Lower lobe of right lung (tissue), 2 donors: Measurements from ENCODE around the gene HEATR5A. TPM values are rescaled to one million over a fixed set of nuclear protein-coding genes. Genes with fewer than 3 reads are reported as not detected.
A peak's percentile ranks its signal among the peaks of the same experiment; 100 is the strongest.

Source experiments
- ATAC-seq, 2 donors: fragments of 200-7000 bp; cut with Tn5 transposase; one replicate each; pipeline ENCODE4 v1.9.1; 2020 to 2022; ENCODE audit warnings: mild to moderate bottlenecking in 2 of 2, moderate library complexity in 2 of 2
- DNase-seq: peaks from one replicate; pipeline ENCODE4 v3.0.0-alpha.2; 2020
- H3K27ac ChIP-seq: fragments of 200-600 bp; one replicate; pipeline ENCODE4 v1.8.0; 2022
- H3K27me3 ChIP-seq: fragments of 200-600 bp; one replicate; pipeline ENCODE4 v1.8.0; 2022; ENCODE audit warnings: low read depth
- H3K36me3 ChIP-seq: fragments of 200-600 bp; one replicate; pipeline ENCODE4 v1.8.0; 2022; ENCODE audit warnings: mild to moderate bottlenecking
- H3K4me1 ChIP-seq: fragments of 200-600 bp; one replicate; pipeline ENCODE4 v1.8.0; 2022
- H3K4me3 ChIP-seq: fragments of 200-600 bp; one replicate; pipeline ENCODE4 v1.8.0; 2022; ENCODE audit warnings: mild to moderate bottlenecking
- H3K9me3 ChIP-seq: fragments of 200-600 bp; one replicate; pipeline ENCODE4 v1.8.0; 2022
- intact Hi-C: fragments of 100-400 bp; cut with DNase I; formaldehyde crosslinking; loops from one replicate; pipeline ENCODE4 v1.11.0; 2022
- total RNA-seq: library from RNA; stranded (reverse); fragmentation: NEBNext Ultra II Directional; extraction: Animal tissue kit (Norgen Biotek cat#: 25700); gene quantifications from one replicate; pipeline ENCODE4 v1.2.1, GENCODE V29; 2021
- TF ChIP-seq, protein P1 (sequence below): fragments of 200-600 bp; IDR thresholded peaks from one replicate; pipeline ENCODE4 v1.8.0; 2022; ENCODE audit warnings: antibody characterized with exemption, mild to moderate bottlenecking
- donor health status: DM: no; HTN: yes; CAD: no; lungs with severe emphysema.

Gene HEATR5A
- total RNA-seq, 1 donor from 2014 or later = 41.6 TPM

DNA sequence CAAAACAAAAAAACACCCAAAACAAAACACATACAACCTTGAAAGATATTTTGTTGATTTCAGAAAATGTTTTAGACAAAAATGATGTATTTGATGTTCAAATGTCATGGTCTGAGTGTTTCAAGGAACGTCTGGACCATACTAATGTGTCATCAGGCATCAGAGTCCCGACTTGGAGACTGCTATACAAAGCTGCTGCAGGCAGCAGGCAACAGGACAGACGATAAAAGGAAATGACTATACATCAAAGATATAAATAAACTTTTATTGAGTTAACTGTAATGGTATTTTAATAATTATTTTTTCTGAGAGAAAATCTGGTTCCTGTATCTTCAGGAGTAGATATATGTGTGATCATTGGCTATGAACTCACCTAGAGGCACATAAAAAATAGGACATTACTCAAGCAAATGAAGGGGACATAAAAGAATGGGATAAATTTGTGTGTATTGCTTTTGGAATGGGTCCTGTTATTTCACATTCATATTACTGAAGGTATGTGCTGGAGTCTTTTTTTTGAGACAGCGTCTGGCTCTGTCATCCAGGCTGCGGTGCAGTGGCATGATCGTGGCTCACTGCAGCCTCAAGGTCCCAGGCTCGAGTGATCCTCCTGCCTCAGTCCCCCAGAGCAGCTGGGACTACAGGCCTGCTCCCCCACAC lies 125.5 kb downstream of the HEATR5A start:
- intact Hi-C loops = no loop called here
- no peaks in the 10 kb centered on the region for H3K4me1 ChIP-seq
- H3K36me3 ChIP-seq = peaks cover 31% of the 10 kb centered on the region
- no peaks in the 10 kb centered on the region for H3K27me3 ChIP-seq
- no peak overlapping the region for H3K4me3 ChIP-seq
- DNase-seq (no peak), ATAC-seq (no peak)
- TF ChIP-seq, protein P1, sequence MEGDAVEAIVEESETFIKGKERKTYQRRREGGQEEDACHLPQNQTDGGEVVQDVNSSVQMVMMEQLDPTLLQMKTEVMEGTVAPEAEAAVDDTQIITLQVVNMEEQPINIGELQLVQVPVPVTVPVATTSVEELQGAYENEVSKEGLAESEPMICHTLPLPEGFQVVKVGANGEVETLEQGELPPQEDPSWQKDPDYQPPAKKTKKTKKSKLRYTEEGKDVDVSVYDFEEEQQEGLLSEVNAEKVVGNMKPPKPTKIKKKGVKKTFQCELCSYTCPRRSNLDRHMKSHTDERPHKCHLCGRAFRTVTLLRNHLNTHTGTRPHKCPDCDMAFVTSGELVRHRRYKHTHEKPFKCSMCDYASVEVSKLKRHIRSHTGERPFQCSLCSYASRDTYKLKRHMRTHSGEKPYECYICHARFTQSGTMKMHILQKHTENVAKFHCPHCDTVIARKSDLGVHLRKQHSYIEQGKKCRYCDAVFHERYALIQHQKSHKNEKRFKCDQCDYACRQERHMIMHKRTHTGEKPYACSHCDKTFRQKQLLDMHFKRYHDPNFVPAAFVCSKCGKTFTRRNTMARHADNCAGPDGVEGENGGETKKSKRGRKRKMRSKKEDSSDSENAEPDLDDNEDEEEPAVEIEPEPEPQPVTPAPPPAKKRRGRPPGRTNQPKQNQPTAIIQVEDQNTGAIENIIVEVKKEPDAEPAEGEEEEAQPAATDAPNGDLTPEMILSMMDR = no peak
- no peaks in the 10 kb centered on the region for H3K9me3 ChIP-seq
- no peak overlapping the region for H3K27ac ChIP-seq

DNA sequence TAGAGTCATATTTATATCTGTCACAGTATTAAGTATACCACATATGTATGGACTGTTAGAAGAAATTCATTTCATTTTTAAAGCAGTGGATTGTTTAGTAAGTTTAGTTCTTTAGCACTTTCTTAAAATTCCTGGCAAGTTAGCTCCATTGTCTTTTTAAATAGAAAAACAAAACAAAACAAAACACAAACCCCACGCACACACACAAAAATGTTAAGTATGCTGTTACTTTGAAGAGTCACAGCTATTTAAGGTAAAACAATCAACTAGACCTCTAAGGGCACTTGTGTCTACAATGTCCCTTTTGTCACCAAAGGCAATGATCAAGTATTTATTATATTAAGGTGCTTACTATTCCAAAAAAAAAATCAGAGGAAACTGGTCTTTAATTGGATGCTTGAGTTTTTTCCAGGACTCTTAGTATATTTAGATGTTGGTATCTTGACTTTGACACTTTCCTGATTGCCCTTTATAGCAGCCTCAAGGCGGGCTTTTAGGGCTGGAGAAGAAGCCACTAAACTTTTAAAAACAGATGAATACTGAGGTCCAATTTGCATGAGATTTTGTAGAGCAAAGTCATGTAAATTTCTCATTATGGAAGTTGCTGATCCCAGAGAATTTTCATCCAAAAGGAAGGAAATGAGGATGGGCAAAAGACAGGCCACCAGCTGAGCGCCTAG lies 127.3 kb downstream of the HEATR5A start:
- intact Hi-C loops = no loop called here
- no peaks in the 10 kb centered on the region for H3K4me1 ChIP-seq
- no peak overlapping the region for H3K27ac ChIP-seq
- peaks cover 27% of the 10 kb centered on the region for H3K36me3 ChIP-seq
- peak in 1 of 2 donors; percentile 28 for ATAC-seq
- H3K9me3 ChIP-seq = no peaks in the 10 kb centered on the region
- no peak overlapping the region for H3K4me3 ChIP-seq
- H3K27me3 ChIP-seq = no peaks in the 10 kb centered on the region
- TF ChIP-seq, protein P1 = no peak
- DNase-seq = no peak

DNA sequence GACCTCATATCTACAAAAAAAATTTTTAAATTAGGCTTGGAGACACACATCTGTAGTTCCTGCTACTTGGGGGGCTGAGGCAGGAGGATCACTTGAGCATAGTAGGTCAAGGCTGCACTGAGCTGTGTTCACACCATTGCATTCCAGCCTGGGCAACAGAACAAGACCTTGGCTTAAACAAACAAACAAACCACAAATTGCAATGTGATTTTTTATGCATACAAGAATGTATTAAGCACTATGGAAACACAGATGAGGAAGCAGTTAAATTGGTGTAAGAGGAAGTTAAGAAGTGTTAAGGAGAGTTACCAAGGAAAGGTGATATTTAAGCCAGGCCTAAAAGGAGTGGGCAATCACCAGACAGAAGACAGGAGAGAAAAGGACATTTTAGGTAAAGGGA lies 129.1 kb downstream of the HEATR5A start:
- Histone ChIP-seq H3K36me3 (peaks cover 17% of the 10 kb centered on the region), H3K4me1 (no peaks in the 10 kb centered on the region), H3K9me3 (no peaks in the 10 kb centered on the region), H3K27ac (no peak overlapping the region), H3K4me3 (no peak overlapping the region), H3K27me3 (no peaks in the 10 kb centered on the region)
- TF ChIP-seq, protein P1 = no peak
- peak; percentile 23 to 64 for ATAC-seq
- DNase-seq = no peak
- intact Hi-C loops = no loop called here

DNA sequence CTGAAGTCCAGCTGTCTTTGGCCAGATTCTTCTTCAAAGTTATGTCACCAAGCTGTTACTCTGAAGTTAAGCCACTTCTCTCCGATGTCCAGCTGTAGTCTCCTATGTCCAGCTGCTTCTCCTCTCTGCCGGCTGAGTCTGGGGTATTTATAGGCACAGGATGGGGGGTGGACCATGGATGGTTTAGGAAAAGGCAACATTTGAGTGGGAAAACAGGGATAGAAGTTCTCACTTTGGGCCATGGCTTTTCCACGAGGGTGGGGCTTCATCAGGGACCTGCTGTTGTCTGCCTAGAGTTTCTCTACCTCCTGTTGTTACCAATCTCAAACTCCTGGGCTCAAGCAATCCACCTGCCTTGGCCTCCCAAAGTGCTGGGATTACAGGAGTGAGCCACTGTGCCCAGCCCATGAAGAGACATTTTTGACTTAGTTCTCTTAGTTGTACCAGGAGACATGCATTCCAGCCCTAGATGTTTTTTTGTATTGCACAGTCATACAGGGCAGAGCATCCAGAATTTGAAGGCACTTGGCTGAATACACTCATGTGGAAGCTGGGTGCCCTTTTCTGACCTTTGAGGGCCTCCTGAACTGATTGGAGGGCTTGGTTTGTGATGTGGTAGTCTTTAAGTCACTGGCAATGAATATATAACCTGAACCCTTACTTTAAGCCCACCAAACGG lies 132.9 kb downstream of the HEATR5A start:
- DNase-seq = no peak
- Histone ChIP-seq H3K9me3 (no peaks in the 10 kb centered on the region), H3K27me3 (no peaks in the 10 kb centered on the region), H3K36me3 (no peaks in the 10 kb centered on the region), H3K27ac (no peak overlapping the region), H3K4me3 (no peak overlapping the region), H3K4me1 (peaks cover 14% of the 10 kb centered on the region)
- ATAC-seq = no peak
- intact Hi-C loops = no loop called here
- TF ChIP-seq, protein P1 = no peak

DNA sequence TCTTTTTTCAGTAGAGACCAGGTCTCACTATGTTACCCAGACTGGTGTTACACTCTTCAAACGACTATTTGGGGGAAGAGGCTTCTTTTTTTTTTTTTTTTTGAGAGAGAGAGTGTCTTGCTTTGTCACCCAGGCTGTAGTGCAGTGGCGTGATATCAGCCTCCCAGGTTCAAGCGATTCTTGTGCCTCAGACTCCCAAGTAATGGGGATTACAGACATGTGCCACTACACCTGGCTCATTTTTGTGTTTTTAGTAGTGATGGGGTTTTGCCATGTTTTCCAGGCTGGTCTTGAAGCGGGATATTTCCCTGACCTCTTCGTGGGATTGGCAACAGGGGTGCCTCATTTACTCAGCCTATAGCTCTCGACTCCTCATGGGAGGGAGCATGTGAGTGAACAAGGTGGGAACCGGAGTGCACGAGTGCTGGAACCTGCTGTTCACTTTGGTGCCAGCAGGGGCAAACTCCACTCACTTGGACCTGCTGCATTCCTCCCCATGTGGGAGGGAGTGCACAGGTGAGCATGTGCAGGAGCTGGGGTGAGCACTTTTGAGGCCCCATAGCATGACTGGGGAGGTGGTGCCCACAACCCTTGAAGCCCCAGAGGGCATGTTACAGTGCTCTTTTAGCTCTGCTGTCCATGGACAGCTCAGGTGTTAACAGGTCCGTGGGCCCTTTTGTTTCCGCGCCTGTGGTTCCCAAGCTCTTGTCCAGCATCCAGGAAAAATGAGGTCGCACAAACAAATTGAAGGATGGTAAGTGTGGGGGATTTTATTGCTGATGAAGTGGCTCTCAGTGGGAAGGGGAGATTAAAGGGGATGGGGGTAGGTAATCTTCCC lies 133.7 kb downstream of the HEATR5A start:
- H3K4me1 ChIP-seq = peaks cover 14% of the 10 kb centered on the region
- TF ChIP-seq, protein P1 = peak; percentile 25
- H3K4me3 ChIP-seq = no peak overlapping the region
- no peaks in the 10 kb centered on the region for H3K9me3 ChIP-seq
- no peak for DNase-seq
- ATAC-seq = peak; percentile 54 to 55
- no peaks in the 10 kb centered on the region for H3K27me3 ChIP-seq
- H3K27ac ChIP-seq = no peak overlapping the region
- H3K36me3 ChIP-seq = no peaks in the 10 kb centered on the region
- intact Hi-C loops = no loop called here
